ENCODE measurements around the gene SLAMF1. TPM values are rescaled to one million over a fixed set of nuclear protein-coding genes. Genes with fewer than 3 reads are reported as not detected.
"Not testable (repeated sequence)": the region's sequence is repeated elsewhere in the genome, so short reads cannot be mapped to it uniquely, and the experiment has no call there.

The SLAMF1 gene
- 1 to 10 TPM in 2 of 9 donors, under 1 TPM in 5, not detected in 2; 0.14 to 1.6 (median 0.42) TPM for total RNA-seq
- polyA plus RNA-seq: under 1 TPM; 0.07 to 0.16 (median 0.10) TPM
- long read RNA-seq, donor 1: 0 reads
- long read RNA-seq, donor 2: 0 reads
- long read RNA-seq, donor 3: 0 reads
- long read RNA-seq, donor 4, partial matches to known transcripts: 0 of 1 reads
- long read RNA-seq, donor 4, other reads (novel, unspliced or antisense): 1 of 1 reads
- long read RNA-seq, donor 5: 0 reads
- long read RNA-seq, donor 6: 0 reads
- long read RNA-seq, donor 7: 0 reads
- long read RNA-seq, donor 8: 0 reads
- long read RNA-seq, donor 9: 0 reads
- long read RNA-seq, donor 10: 0 reads

GRCh38 chr1:160646711-160647328, at the start of gene SLAMF1:
Gene SLAMF1 (minus strand): TSS chr1:160647044. CDS start chr1:160646945, 99 bp downstream.
- TF ChIP-seq POLR2A (IDR thresholded peaks at IDR 0.05): no peak
- TF ChIP-seq CTCF (IDR thresholded peaks at IDR 0.05): no peak
- peak in 4 of 7 donors; percentile 11 to 54 (median 26) for DNase-seq

GRCh38 chr1:160692390-160692789, 45.5 kb upstream of the SLAMF1 start:
- WGBS, 4 donors: 82 to 86% (median 84%) methylated on average over 10 of the region's 10 CpGs
- H3K36me3 ChIP-seq (replicated peaks in 1 of 2); H3K4me3 ChIP-seq; intact Hi-C loops (cut with DNase I); H3K27me3 ChIP-seq; H3K27ac ChIP-seq; H3K9me3 ChIP-seq (replicated peaks in 1 of 3); H3K4me1 ChIP-seq (replicated peaks in 1 of 2); DNase-seq: not testable (repeated sequence)

More at GRCh38 chr1:160646711-160647328, at the start of gene SLAMF1:
- Histone ChIP-seq H3K4me3 (no peak within 1 kb of the TSS), H3K9me3 (replicated peaks in 1 of 3) (no peaks in the 10 kb centered on the region), H3K4me1 (replicated peaks in 1 of 2) (no peaks in the 10 kb centered on the region), H3K27me3 (no peaks in the 10 kb centered on the region), H3K27ac (no peak within 1 kb of the TSS), H3K36me3 (replicated peaks in 1 of 2) (no peaks in the 10 kb centered on the region)
- 38 to 43% (median 38%) methylated on average over 11 of the region's 11 CpGs for WGBS, 4 donors
- intact Hi-C loops (cut with DNase I): no loop called here

GRCh38 chr1:160685266-160685665, 38.4 kb upstream of the SLAMF1 start:
- no peak overlapping the region for H3K27ac ChIP-seq
- TF ChIP-seq POLR2A (IDR thresholded peaks at IDR 0.05): no peak
- no peak for TF ChIP-seq CTCF (IDR thresholded peaks at IDR 0.05)
- H3K4me3 ChIP-seq: no peak overlapping the region
- intact Hi-C loops (cut with DNase I): no loop called here
- H3K4me1 ChIP-seq (replicated peaks in 1 of 2): no peaks in the 10 kb centered on the region
- DNase-seq: no peak
- no peaks in the 10 kb centered on the region for H3K27me3 ChIP-seq
- H3K9me3 ChIP-seq (replicated peaks in 1 of 3): no peaks in the 10 kb centered on the region
- no peaks in the 10 kb centered on the region for H3K36me3 ChIP-seq (replicated peaks in 1 of 2)

GRCh38 chr1:160682983-160683865, 36.4 kb upstream of the SLAMF1 start:
- Histone ChIP-seq H3K27ac (no peak overlapping the region), H3K4me3 (no peak overlapping the region), H3K9me3 (replicated peaks in 1 of 3) (no peaks in the 10 kb centered on the region), H3K4me1 (replicated peaks in 1 of 2) (no peaks in the 10 kb centered on the region), H3K36me3 (replicated peaks in 1 of 2) (no peaks in the 10 kb centered on the region), H3K27me3 (no peaks in the 10 kb centered on the region)
- TF ChIP-seq POLR2A (IDR thresholded peaks at IDR 0.05): no peak
- TF ChIP-seq CTCF (IDR thresholded peaks at IDR 0.05): no peak
- intact Hi-C loops (cut with DNase I): no loop called here
- no peak for DNase-seq
- 57 to 66% (median 62%) methylated on average over 4 of the region's 4 CpGs for WGBS, 4 donors

Measured in adrenal gland (tissue), 19 donors.